Heart left ventricle (tissue), 16 donors: ENCODE results near the gene CRYBG3. TPM values are rescaled to one million over a fixed set of nuclear protein-coding genes. Genes with fewer than 3 reads are reported as not detected.

ENCODE experiments used
- ATAC-seq, 4 donors: fragments of 200-7000 bp; cut with Tn5 transposase; one replicate each; pipeline ENCODE4 v1.9.1; 2020 to 2022; ENCODE audit warnings: moderate library complexity in 4 of 4, mild to moderate bottlenecking in 3 of 4, moderate number of reproducible peaks in 1 of 4
- DNase-seq, 5 donors: peaks; one replicate each; pipeline ENCODE4 v3.0.0-alpha.2; 2020
- H3K27ac ChIP-seq, 12 donors: fragments of 200-600 bp; sonication (generic) in 4 of 12; one replicate each; pipeline versions ENCODE4 v1.5.0 to v1.8.0; 2016 to 2022; ENCODE audit warnings: mild to moderate bottlenecking in 2 of 12
- H3K27me3 ChIP-seq, 9 donors: fragments of 200-600 bp; sonication (generic) in 2 of 9; one replicate each; pipeline versions ENCODE4 v1.5.1 to v1.8.0; 2016 to 2022; ENCODE audit warnings: mild to moderate bottlenecking in 3 of 9
- H3K36me3 ChIP-seq, 9 donors: fragments of 200-600 bp; sonication (generic) in 2 of 9; one replicate each; pipeline versions ENCODE4 v1.5.0 to v1.8.0; 2018 to 2022; ENCODE audit warnings: mild to moderate bottlenecking in 2 of 9
- H3K4me1 ChIP-seq, 12 donors: fragments of 200-600 bp; sonication (generic) in 4 of 12; one replicate each; pipeline versions ENCODE4 v1.5.0 to v1.8.0; 2016 to 2022; ENCODE audit warnings: mild to moderate bottlenecking in 3 of 12
- H3K4me3 ChIP-seq, 12 donors: fragments of 200-600 bp; sonication (generic) in 4 of 12; one replicate each; pipeline versions ENCODE4 v1.5.0 to v1.8.0; 2017 to 2022; ENCODE audit warnings: mild to moderate bottlenecking in 9 of 12, moderate library complexity in 4 of 12
- H3K9me3 ChIP-seq, 12 donors: fragments of 200-600 bp; sonication (generic) in 4 of 12; one replicate each; pipeline versions ENCODE4 v1.5.0 to v1.8.0; 2016 to 2022; ENCODE audit warnings: mild to moderate bottlenecking in 1 of 12
- CTCF ChIP-seq, 12 donors: fragments of 200-600 bp; sonication (generic) in 4 of 12; IDR thresholded peaks; one replicate each; pipeline versions ENCODE4 v1.5.0 to v1.8.0; 2018 to 2022; ENCODE audit warnings: antibody characterized with exemption in 12 of 12, mild to moderate bottlenecking in 5 of 12
- POLR2A ChIP-seq, 2 donors: fragments of 450-650 bp; IDR thresholded peaks; one replicate each; pipeline ENCODE4 v1.6.1; 2017; ENCODE audit warnings: antibody characterized with exemption in 2 of 2, mild to moderate bottlenecking in 2 of 2, moderate library complexity in 2 of 2
- WGBS, 4 donors: extraction: QIAGEN DNeasy Blood & Tissue Kit in 2 of 4; methylation state at CpG; one replicate each; pipeline versions ENCODE4 v1.1.5 to v1.1.7; 2013 to 2018; 5-methylcytosine and 5-hydroxymethylcytosine counted together
- intact Hi-C, 10 donors: fragments of 100-400 bp; cut with DNase I; formaldehyde crosslinking; loops; one replicate each; pipeline versions ENCODE4 v1.11.1 to v1.14.2; 2022
- long read RNA-seq, 3 donors: library from polyadenylated mRNA; unstranded; transcript quantifications; one replicate each; pipeline ENCODE4 v2.0.0, GENCODE V29; 2020 to 2021
- polyA plus RNA-seq, 2 donors: library from polyadenylated mRNA; stranded (reverse); fragments of 200-250 nt; gene quantifications; one replicate each; pipeline ENCODE4 v1.2.3, GENCODE V29; 2013
- total RNA-seq, 9 donors: library from RNA; depleted of rRNA in 2 of 9; stranded (reverse); fragments of >200 nt in 2 of 9; fragmentation: NEBNext Ultra II Directional in 3 of 9; extraction: Animal tissue kit (Norgen Biotek cat#: 25700) in 3 of 9; gene quantifications; one replicate each; pipeline versions ENCODE4 v1.1.0 to v1.2.4, GENCODE V29; 2016 to 2023
- donor health status: ischemic (EF 13 %, LVEDD 7.1; RV severe dilation, severe dysfunction).
- donor health status: healthy with polysubstance abuse.
- donor health status: DM: no; HTN: yes; CAD: no.
- donor health status: DM: no; HTN: no; CAD: no.
- donor health status: ischemic (EF 25% LVEDD 6.9; RV normal size, moderate dysfunction).
- donor health status: ischemic (EF 25% LVEDD 5.7; RV mildly dilated, moderate dysfunction).
- donor health status: healthy.
- donor health status: DM: yes; HTN: yes; CAD: no.
- donor health status: ischemic (EF 35%, LVEDD 5.7; RV mildly dilated, moderate dysfunction).
- donor health status: nonischemic (EF 11% LVEDD 7.7; RV severe dilation, severe dysfunction).
- donor health status: DM: yes; HTN: yes; CAD: no.
- donor health status: PGD.
- donor health status: ischemic (EF 29% LVEDD 5.4; RV normal size, mild dysfunction).
- donor health status: nonischemic (EF 23%, LVEDD 6.1; RV moderate dilation, normal function).

Gene CRYBG3
- total RNA-seq (10 to 100 TPM; 18.7 to 34.1 (median 21.4) TPM), polyA plus RNA-seq (10 to 100 TPM in 1 of 2 donors, 1 to 10 TPM in 1; 5.5 to 11.7 TPM)
- long read RNA-seq, donor 1, partial matches to known transcripts = 13 of 15 reads
- long read RNA-seq, donor 1, other reads (novel, unspliced or antisense) = 2 of 15 reads
- long read RNA-seq, donor 2, partial matches to known transcripts = 35 of 42 reads
- long read RNA-seq, donor 2, other reads (novel, unspliced or antisense) = 7 of 42 reads
- long read RNA-seq, donor 3, partial matches to known transcripts = 11 of 15 reads
- long read RNA-seq, donor 3, other reads (novel, unspliced or antisense) = 4 of 15 reads

GRCh38 chr3:97821774-97822358, at the start of gene CRYBG3:
TSS of gene CRYBG3 (plus strand) at chr3:97822011. CDS start at chr3:97822207, 196 bp downstream.
- H3K27ac ChIP-seq = peak within 1 kb of the TSS; percentile 83 to 95 (median 91)
- WGBS, 4 donors = 0 to 1% (median 0%) methylated on average over 6 to 66 of the region's 66 CpGs
- H3K9me3 ChIP-seq = no peaks in the 10 kb centered on the region
- no peaks in the 10 kb centered on the region for H3K27me3 ChIP-seq
- peak; percentile 87 to 94 (median 89) for DNase-seq
- ATAC-seq = peak; percentile 94 to 99 (median 98)
- H3K4me3 ChIP-seq = peak within 1 kb of the TSS; percentile 72 to 98 (median 84)
- TF ChIP-seq CTCF (IDR thresholded peaks at IDR 0.05) = peak in 9 of 12 donors; percentile 10 to 58 (median 30)
- peak; percentile 39 to 93 for TF ChIP-seq POLR2A (IDR thresholded peaks at IDR 0.05)
- H3K4me1 ChIP-seq = peaks cover 0 to 39% (median 23%) of the 10 kb centered on the region in 12 donors
- intact Hi-C loops = loop anchor here in 7 of 10 donors (5.0 to 10.0 kb wide), 10 partner anchors 40 to 150 kb away; partner anchors contain the start of genes RIOX2 (in 3 of the 7) and ARL6 (in 1 of the 7)
- H3K36me3 ChIP-seq = no peaks in the 10 kb centered on the region

- no peak overlapping the region for H3K4me3 ChIP-seq
- H3K27ac ChIP-seq = no peak overlapping the region
- H3K36me3 ChIP-seq = peaks cover 0 to 27% (median 13%) of the 10 kb centered on the region in 9 donors
- WGBS, 4 donors = 92 to 95% (median 94%) methylated on average over 3 of the region's 3 CpGs
- H3K27me3 ChIP-seq = no peaks in the 10 kb centered on the region
- intact Hi-C loops = no loop called here
- peaks cover 0 to 3% (median 0%) of the 10 kb centered on the region in 12 donors for H3K4me1 ChIP-seq
- DNase-seq (no peak), ATAC-seq (no peak)
- TF ChIP-seq CTCF (IDR thresholded peaks at IDR 0.05) (no peak), POLR2A (IDR thresholded peaks at IDR 0.05) (no peak)
- peaks cover 0 to 26% (median 2%) of the 10 kb centered on the region in 12 donors for H3K9me3 ChIP-seq
Observed at GRCh38 chr3:97772926-97773325, 48.9 kb upstream of the CRYBG3 start.

- Histone ChIP-seq H3K27me3 (no peaks in the 10 kb centered on the region), H3K9me3 (peaks cover 0 to 6% (median 0%) of the 10 kb centered on the region in 12 donors), H3K4me1 (peaks cover 0 to 11% (median 0%) of the 10 kb centered on the region in 12 donors), H3K27ac (no peak overlapping the region), H3K4me3 (no peak overlapping the region), H3K36me3 (peaks cover 0 to 6% (median 0%) of the 10 kb centered on the region in 9 donors)
- no peak for ATAC-seq
- TF ChIP-seq CTCF (IDR thresholded peaks at IDR 0.05) = no peak
- intact Hi-C loops = no loop called here
- DNase-seq = no peak
Observed at GRCh38 chr3:97778152-97778551, 43.7 kb upstream of the CRYBG3 start.

- H3K4me1 ChIP-seq = no peaks in the 10 kb centered on the region
- peaks cover 0 to 17% (median 0%) of the 10 kb centered on the region in 9 donors for H3K36me3 ChIP-seq
- ATAC-seq (peak in 1 of 4 donors; percentile 26), DNase-seq (peak in 1 of 5 donors; percentile 8)
- no peak overlapping the region for H3K27ac ChIP-seq
- no peaks in the 10 kb centered on the region for H3K27me3 ChIP-seq
- intact Hi-C loops = loop anchor here in 9 of 10 donors (1.0 to 10.0 kb wide), 7 partner anchors 141 to 230 kb away; partner anchors contain the start of gene RIOX2 (in 1 of the 9)
- H3K4me3 ChIP-seq = no peak overlapping the region
- no peaks in the 10 kb centered on the region for H3K9me3 ChIP-seq
- TF ChIP-seq CTCF (IDR thresholded peaks at IDR 0.05) (peak; percentile 69 to 92 (median 83)), POLR2A (IDR thresholded peaks at IDR 0.05) (no peak)
Observed at GRCh38 chr3:97793420-97794019, 28.3 kb upstream of the CRYBG3 start.
